OCI-LY3 (cell line): ENCODE measurements around the gene ELOA.

ENCODE experiments used
- H2AFZ ChIP-seq: fragments of 200-600, 300-600 bp; shearing (Covaris generic); 2 replicates; pipeline ENCODE4 v1.6.0; 2014; ENCODE audit warnings: antibody characterized with exemption, low read depth, low read length
- H3K27ac ChIP-seq: fragments of 200-600, 300-600 bp; sonication (generic); 2 replicates; pipeline ENCODE4 v1.5.1; 2014; ENCODE audit warnings: mild to moderate bottlenecking, low read length, moderate library complexity, mixed read lengths
- H3K27me3 ChIP-seq: fragments of 200-600, 300-600 bp; sonication (generic); 2 replicates; pipeline ENCODE4 v1.6.1; 2014; ENCODE audit warnings: low read depth, low read length, mixed read lengths
- H3K36me3 ChIP-seq: fragments of 200-600, 300-600 bp; sonication (generic); replicated peaks from 2 replicates; pipeline ENCODE3; 2014; ENCODE audit warnings: low read depth, low read length, mixed read lengths
- H3K4me1 ChIP-seq: fragments of 300-600, 200-600 bp; sonication (generic); 2 replicates; pipeline ENCODE4 v1.6.1; 2014; ENCODE audit warnings: low read length, mixed read lengths
- H3K4me2 ChIP-seq: fragments of 200-600, 300-600 bp; sonication (generic); 2 replicates; pipeline ENCODE4 v1.6.1; 2014; ENCODE audit warnings: low read length, mixed read lengths
- H3K4me3 ChIP-seq: fragments of 300-600, 200-600 bp; sonication (generic); 2 replicates; pipeline ENCODE4 v1.5.1; 2014; ENCODE audit warnings: antibody characterized with exemption, mild to moderate bottlenecking, low read length, moderate library complexity
- H3K79me2 ChIP-seq: fragments of 300-600, 200-600 bp; shearing (Covaris generic); 2 replicates; pipeline ENCODE4 v1.6.1; 2014; ENCODE audit warnings: mild to moderate bottlenecking, low read length, mixed read lengths
- H3K9ac ChIP-seq: fragments of 300-600, 200-600 bp; shearing (Covaris generic); 2 replicates; pipeline ENCODE4 v1.6.0; 2014; ENCODE audit warnings: mild to moderate bottlenecking, low read length, moderate library complexity
- H3K9me3 ChIP-seq: fragments of 200-600, 300-600 bp; shearing (Covaris generic); 2 replicates; pipeline ENCODE4 v1.6.1; 2014; ENCODE audit warnings: low read length, mixed read lengths; ENCODE audit not compliant: insufficient read depth
- H4K20me1 ChIP-seq: fragments of 200-600, 300-600 bp; sonication (generic); 2 replicates; pipeline ENCODE4 v1.6.1; 2016; ENCODE audit warnings: low read length, mixed read lengths; ENCODE audit not compliant: insufficient read depth
- EZH2phosphoT487 ChIP-seq: fragments of 200-600 bp; shearing (Covaris generic); IDR thresholded peaks from 2 replicates; pipeline ENCODE4 v1.6.1; 2018; ENCODE audit warnings: antibody characterized with exemption, mixed run types, low read depth
- TF ChIP-seq, protein P1 (sequence below): fragments of 200-600, 300-600 bp; sonication (generic); IDR thresholded peaks from 2 replicates; pipeline ENCODE4 v1.5.1; 2014; ENCODE audit warnings: antibody characterized with exemption, low read length, low read depth

The ELOA gene

DNA sequence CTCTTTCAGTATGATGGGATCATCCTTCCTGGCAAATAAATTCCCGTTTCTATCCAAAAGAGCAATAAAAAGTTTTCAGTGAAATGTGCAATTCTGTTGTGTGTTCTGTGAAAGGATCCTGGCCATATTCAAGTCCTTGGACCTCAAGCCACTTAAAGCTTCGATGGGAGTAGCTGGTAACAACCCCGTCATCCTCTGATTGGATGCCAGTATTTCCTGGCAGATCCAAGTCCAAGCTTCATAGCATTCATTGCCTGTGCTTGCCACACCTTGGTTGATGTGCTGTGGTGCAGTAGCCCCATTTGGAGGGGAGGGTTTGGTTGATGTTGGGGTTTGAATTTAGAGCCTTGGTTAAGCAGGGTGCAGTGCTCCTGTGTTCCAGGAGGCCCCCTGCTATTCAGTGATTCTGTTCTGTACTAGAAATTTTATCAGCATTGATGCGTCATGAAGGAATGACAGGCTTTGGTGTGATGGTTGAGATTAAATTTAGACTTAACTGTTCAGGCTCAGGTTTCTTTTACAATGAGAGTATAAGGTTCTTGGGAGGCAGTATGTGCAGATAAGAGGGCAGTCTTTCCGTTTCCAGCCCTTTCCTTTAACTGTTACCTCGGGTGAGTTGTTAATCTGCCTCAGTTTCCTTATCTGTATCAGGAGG is 46.8 kb upstream of the ELOA start:
- no peak overlapping the region for H3K4me2 ChIP-seq
- peaks cover 86% of the 10 kb centered on the region for H4K20me1 ChIP-seq
- TF ChIP-seq, protein P1, sequence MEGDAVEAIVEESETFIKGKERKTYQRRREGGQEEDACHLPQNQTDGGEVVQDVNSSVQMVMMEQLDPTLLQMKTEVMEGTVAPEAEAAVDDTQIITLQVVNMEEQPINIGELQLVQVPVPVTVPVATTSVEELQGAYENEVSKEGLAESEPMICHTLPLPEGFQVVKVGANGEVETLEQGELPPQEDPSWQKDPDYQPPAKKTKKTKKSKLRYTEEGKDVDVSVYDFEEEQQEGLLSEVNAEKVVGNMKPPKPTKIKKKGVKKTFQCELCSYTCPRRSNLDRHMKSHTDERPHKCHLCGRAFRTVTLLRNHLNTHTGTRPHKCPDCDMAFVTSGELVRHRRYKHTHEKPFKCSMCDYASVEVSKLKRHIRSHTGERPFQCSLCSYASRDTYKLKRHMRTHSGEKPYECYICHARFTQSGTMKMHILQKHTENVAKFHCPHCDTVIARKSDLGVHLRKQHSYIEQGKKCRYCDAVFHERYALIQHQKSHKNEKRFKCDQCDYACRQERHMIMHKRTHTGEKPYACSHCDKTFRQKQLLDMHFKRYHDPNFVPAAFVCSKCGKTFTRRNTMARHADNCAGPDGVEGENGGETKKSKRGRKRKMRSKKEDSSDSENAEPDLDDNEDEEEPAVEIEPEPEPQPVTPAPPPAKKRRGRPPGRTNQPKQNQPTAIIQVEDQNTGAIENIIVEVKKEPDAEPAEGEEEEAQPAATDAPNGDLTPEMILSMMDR, result no peak
- no peak for TF ChIP-seq EZH2phosphoT487
- H3K9me3 ChIP-seq, result no peaks in the 10 kb centered on the region
- H2AFZ ChIP-seq, result no peak overlapping the region
- peaks cover 22% of the 10 kb centered on the region for H3K4me1 ChIP-seq
- H3K36me3 ChIP-seq, result peaks cover 76% of the 10 kb centered on the region
- no peaks in the 10 kb centered on the region for H3K27me3 ChIP-seq
- H3K4me3 ChIP-seq, result no peak overlapping the region
- H3K9ac ChIP-seq, result no peak overlapping the region
- no peak overlapping the region for H3K27ac ChIP-seq
- H3K79me2 ChIP-seq, result peaks cover 97% of the 10 kb centered on the region

DNA sequence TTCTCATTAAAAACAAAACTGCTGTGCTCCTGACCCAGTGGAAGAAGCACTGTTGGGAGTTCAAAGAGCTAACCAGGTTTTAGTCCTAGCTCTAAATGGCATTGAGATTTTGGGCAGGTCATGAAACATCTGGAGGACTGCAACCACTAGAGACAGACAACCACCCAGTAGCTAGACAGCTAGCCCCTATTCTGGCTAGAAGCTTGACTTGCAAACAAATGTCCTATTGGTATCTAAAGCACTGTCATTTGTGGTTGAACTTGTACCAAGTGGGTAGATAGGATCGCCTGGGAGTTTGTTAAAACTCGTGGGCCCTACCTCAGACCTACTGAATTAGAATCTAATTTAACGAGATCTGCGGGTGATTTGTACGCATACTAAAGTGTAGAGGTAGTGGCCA is 44.8 kb upstream of the ELOA start:
- H3K4me3 ChIP-seq, result no peak overlapping the region
- peaks cover 77% of the 10 kb centered on the region for H4K20me1 ChIP-seq
- no peak overlapping the region for H2AFZ ChIP-seq
- H3K79me2 ChIP-seq, result peaks cover 82% of the 10 kb centered on the region
- H3K27ac ChIP-seq, result no peak overlapping the region
- TF ChIP-seq, protein P1, result no peak
- TF ChIP-seq EZH2phosphoT487, result no peak
- H3K4me1 ChIP-seq, result peaks cover 13% of the 10 kb centered on the region
- peaks cover 65% of the 10 kb centered on the region for H3K36me3 ChIP-seq
- no peak overlapping the region for H3K9ac ChIP-seq
- no peaks in the 10 kb centered on the region for H3K9me3 ChIP-seq
- no peak overlapping the region for H3K4me2 ChIP-seq
- no peaks in the 10 kb centered on the region for H3K27me3 ChIP-seq

GRCh38 chr1:23699280-23700179 is 43.7 kb upstream of the ELOA start:
- H2AFZ ChIP-seq, result no peak overlapping the region
- H3K9me3 ChIP-seq, result no peaks in the 10 kb centered on the region
- no peaks in the 10 kb centered on the region for H3K27me3 ChIP-seq
- H3K4me3 ChIP-seq, result no peak overlapping the region
- no peak overlapping the region for H3K9ac ChIP-seq
- H3K4me2 ChIP-seq, result no peak overlapping the region
- peaks cover 3% of the 10 kb centered on the region; the same call in 1 of the 2 replicates for H3K4me1 ChIP-seq
- H3K36me3 ChIP-seq, result peaks cover 55% of the 10 kb centered on the region
- peaks cover 67% of the 10 kb centered on the region for H4K20me1 ChIP-seq
- TF ChIP-seq, protein P1, result no peak
- no peak for TF ChIP-seq EZH2phosphoT487
- H3K79me2 ChIP-seq, result peaks cover 71% of the 10 kb centered on the region
- H3K27ac ChIP-seq, result no peak overlapping the region

DNA sequence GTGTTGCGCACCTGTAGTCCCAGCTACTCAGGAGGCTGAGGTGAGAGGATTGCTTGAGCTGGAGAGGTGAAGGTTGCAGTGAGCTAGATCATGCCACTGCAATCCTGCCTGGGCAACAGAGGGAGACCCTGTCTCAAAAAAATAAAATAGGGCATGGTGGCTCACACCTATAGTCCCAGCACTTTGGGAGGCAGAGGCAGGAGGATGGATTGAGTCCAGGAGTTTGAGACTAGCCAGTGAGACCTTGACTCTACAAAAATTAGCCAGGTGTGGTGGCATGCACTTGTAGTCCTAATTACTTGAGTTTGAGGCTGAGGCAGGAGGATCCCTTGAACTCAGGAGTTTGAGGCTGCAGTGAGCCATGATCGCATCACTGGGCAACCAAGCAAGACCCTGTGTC is 42.0 kb upstream of the ELOA start:
- Histone ChIP-seq H4K20me1 (peaks cover 49% of the 10 kb centered on the region), H3K27me3 (no peaks in the 10 kb centered on the region), H3K9me3 (no peaks in the 10 kb centered on the region), H3K4me2 (no peak overlapping the region), H3K36me3 (peaks cover 37% of the 10 kb centered on the region), H3K4me3 (no peak overlapping the region), H3K4me1 (no peaks in the 10 kb centered on the region), H3K9ac (no peak overlapping the region), H3K27ac (no peak overlapping the region), H3K79me2 (peaks cover 54% of the 10 kb centered on the region), H2AFZ (no peak overlapping the region)
- TF ChIP-seq EZH2phosphoT487, result no peak
- TF ChIP-seq, protein P1, result no peak
